GM13977 (cell line): ENCODE results near the gene RAB30.
A peak's percentile ranks its signal among the peaks of the same experiment; 100 is the strongest.
"Not testable (repeated sequence)": the region's sequence is repeated elsewhere in the genome, so short reads cannot be mapped to it uniquely, and the experiment has no call there.

Experiments
- DNase-seq: peaks from one replicate; pipeline ENCODE4 v3.0.0; 2012; ENCODE audit warnings: low spot score
- CTCF ChIP-seq: IDR thresholded peaks from 2 replicates; pipeline ENCODE4 v1.5.1; 2012; ENCODE audit warnings: mild to moderate bottlenecking, control low read depth; ENCODE audit not compliant: insufficient read depth; ENCODE audit errors: extremely low read depth, missing control alignments
- in situ Hi-C: fragments of 300-500 bp; cut with MboI; formaldehyde crosslinking; loops from one replicate; pipeline ENCODE4 v1.12.0; 2022; ENCODE audit warnings: low sequenced_read_pairs, low pct_unique_long_range_greater_than_20kb, mixed read lengths, inconsistent platforms; ENCODE audit not compliant: unreplicated experiment

RAB30 gene

GRCh38 chr11:83009999-83010398 is 61.7 kb downstream of the RAB30 start:
- no peak for DNase-seq
- in situ Hi-C loops, result no loop called here
- no peak for TF ChIP-seq CTCF

- DNase-seq, in situ Hi-C loops: not testable (repeated sequence)
Measured at GRCh38 chr11:83009136-83009535, 62.6 kb downstream of the RAB30 start.

GRCh38 chr11:83008581-83008923 is 63.1 kb downstream of the RAB30 start:
- DNase-seq, result no peak
- in situ Hi-C loops, result no loop called here
- TF ChIP-seq CTCF, result no peak

GRCh38 chr11:83007909-83008580 is 63.7 kb downstream of the RAB30 start:
- in situ Hi-C loops, result no loop called here
- no peak for TF ChIP-seq CTCF
- no peak for DNase-seq

- in situ Hi-C loops, result no loop called here
Measured at GRCh38 chr11:83007477-83007876, 64.2 kb downstream of the RAB30 start.

DNA sequence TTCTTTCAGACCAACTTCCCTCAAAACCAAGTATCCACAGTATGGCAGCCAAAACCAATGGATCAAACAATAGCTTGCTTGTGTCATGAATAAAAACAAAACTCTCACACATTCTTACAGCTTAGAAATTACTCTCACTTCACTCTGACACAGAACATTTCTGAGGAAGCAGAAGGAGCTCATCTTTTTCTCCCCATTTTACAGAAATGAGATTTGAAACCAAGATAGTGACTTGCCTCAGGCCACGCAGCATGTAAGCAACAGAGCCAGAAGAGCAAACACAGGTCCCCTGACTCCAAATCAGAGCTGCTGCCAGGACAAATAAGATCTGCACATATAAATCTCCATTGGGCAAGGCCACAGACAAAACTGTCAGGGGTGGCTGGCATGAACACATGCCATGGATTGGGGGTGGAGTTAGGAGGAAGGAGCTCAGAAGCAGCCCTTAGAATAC is 64.8 kb downstream of the RAB30 start:
- TF ChIP-seq CTCF, result no peak
- in situ Hi-C loops, result no loop called here
- DNase-seq, result peak; percentile 58

More at GRCh38 chr11:83007477-83007876, 64.2 kb downstream of the RAB30 start:
- no peak for TF ChIP-seq CTCF
- no peak for DNase-seq

GRCh38 chr11:83004746-83005556 is 66.7 kb downstream of the RAB30 start:
- TF ChIP-seq CTCF, result no peak
- DNase-seq, result no peak
- in situ Hi-C loops, result no loop called here
